C4-2B (cell line): ENCODE measurements around the gene ERICH6.

Experiments used
- CTCF ChIP-seq: fragments of 450-650 bp; conservative IDR thresholded peaks from 2 replicates; pipeline ENCODE4 v1.5.1; 2017; ENCODE audit warnings: mild to moderate bottlenecking
- ZFX ChIP-seq: fragments of 450-650 bp; IDR thresholded peaks from 2 replicates; pipeline ENCODE4 v1.6.1; 2017

- no peak for TF ChIP-seq CTCF
- TF ChIP-seq ZFX: no peak
Observed at GRCh38 chr3:150733373-150733935, 29.7 kb upstream of the ERICH6 start.
